WERI-Rb-1 (cell line): ENCODE data around the gene ABTB1.

ENCODE experiments used
- DNase-seq: peaks from one replicate; pipeline ENCODE4 v3.0.0-alpha.2; 2020
- H3K27ac ChIP-seq: fragments of 250-450 bp; sonication (Bioruptor Pico); 2 replicates; pipeline ENCODE4 v1.5.1; 2020; ENCODE audit warnings: mild to moderate bottlenecking, moderate library complexity
- H3K27me3 ChIP-seq: fragments of 250-450 bp; sonication (Bioruptor Pico); 2 replicates; pipeline ENCODE4 v1.5.1; 2021; ENCODE audit warnings: mild to moderate bottlenecking, low read depth, moderate library complexity; ENCODE audit not compliant: insufficient read depth, severe bottlenecking
- H3K36me3 ChIP-seq: fragments of 250-450 bp; sonication (Bioruptor Pico); 2 replicates; pipeline ENCODE4 v1.5.1; 2020; ENCODE audit warnings: mild to moderate bottlenecking, moderate library complexity
- H3K4me3 ChIP-seq: 2 replicates; pipeline ENCODE4 v1.5.1; 2011; ENCODE audit warnings: low read depth, mild to moderate bottlenecking, control low read depth, low read length
- H3K9me3 ChIP-seq: fragments of 250-450 bp; sonication (Bioruptor Pico); 2 replicates; pipeline ENCODE4 v1.5.1; 2021; ENCODE audit warnings: mild to moderate bottlenecking, moderate library complexity; ENCODE audit not compliant: severe bottlenecking
- TF ChIP-seq, protein P1 (sequence below): IDR thresholded peaks from 2 replicates; pipeline ENCODE4 v1.5.1; 2011; ENCODE audit warnings: low read depth, mild to moderate bottlenecking, control low read depth, inconsistent platforms, low read length

ABTB1 gene

GRCh38 chr3:127709320-127710060 is 36.7 kb downstream of the ABTB1 start:
- Histone ChIP-seq H3K27ac (no peak overlapping the region), H3K27me3 (no peaks in the 10 kb centered on the region), H3K9me3 (no peaks in the 10 kb centered on the region), H3K4me3 (no peak overlapping the region), H3K36me3 (no peaks in the 10 kb centered on the region)
- DNase-seq: no peak
- TF ChIP-seq, protein P1, sequence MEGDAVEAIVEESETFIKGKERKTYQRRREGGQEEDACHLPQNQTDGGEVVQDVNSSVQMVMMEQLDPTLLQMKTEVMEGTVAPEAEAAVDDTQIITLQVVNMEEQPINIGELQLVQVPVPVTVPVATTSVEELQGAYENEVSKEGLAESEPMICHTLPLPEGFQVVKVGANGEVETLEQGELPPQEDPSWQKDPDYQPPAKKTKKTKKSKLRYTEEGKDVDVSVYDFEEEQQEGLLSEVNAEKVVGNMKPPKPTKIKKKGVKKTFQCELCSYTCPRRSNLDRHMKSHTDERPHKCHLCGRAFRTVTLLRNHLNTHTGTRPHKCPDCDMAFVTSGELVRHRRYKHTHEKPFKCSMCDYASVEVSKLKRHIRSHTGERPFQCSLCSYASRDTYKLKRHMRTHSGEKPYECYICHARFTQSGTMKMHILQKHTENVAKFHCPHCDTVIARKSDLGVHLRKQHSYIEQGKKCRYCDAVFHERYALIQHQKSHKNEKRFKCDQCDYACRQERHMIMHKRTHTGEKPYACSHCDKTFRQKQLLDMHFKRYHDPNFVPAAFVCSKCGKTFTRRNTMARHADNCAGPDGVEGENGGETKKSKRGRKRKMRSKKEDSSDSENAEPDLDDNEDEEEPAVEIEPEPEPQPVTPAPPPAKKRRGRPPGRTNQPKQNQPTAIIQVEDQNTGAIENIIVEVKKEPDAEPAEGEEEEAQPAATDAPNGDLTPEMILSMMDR: no peak

- no peaks in the 10 kb centered on the region for H3K27me3 ChIP-seq
- no peak overlapping the region for H3K27ac ChIP-seq
- H3K4me3 ChIP-seq: no peak overlapping the region
- TF ChIP-seq, protein P1: no peak
- no peak for DNase-seq
- H3K9me3 ChIP-seq: no peaks in the 10 kb centered on the region
- no peaks in the 10 kb centered on the region for H3K36me3 ChIP-seq
These were observed 37.6 kb downstream of the ABTB1 start for GRCh38 chr3:127710155-127710941.

DNA sequence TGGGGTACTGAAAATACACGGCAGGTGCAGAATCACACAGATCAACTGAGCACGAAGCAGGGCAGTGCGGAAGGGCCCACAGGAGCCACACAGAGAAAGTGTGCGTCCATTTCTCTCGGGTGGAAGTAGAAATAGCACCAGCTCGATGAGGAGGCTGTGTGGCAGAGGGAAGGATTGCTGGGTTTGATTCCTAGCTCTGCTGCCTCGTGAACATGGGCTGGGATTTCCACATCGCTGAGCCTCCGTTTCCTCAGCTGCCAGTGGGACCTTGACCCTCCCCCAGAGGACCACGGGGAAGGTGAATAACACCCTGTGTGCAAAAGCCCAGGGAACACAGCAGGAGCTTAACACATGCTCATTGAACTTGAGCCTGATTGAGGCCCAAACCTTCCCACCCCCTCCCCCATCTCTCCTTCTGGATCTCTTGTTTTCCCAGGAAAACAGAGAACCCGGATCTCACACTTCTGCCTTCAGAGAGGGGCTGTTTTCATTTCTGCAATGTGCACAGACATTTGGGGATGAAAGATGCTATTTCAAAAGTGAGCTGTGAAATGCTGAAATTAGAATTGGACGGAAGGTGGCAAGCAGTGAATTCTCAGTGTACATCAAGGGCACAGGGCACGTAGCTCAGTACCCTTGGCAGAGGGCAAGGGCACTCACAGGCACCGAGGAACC is 38.4 kb downstream of the ABTB1 start:
- Histone ChIP-seq H3K9me3 (no peaks in the 10 kb centered on the region), H3K36me3 (no peaks in the 10 kb centered on the region), H3K27ac (no peak overlapping the region), H3K4me3 (no peak overlapping the region), H3K27me3 (no peaks in the 10 kb centered on the region)
- TF ChIP-seq, protein P1: no peak
- no peak for DNase-seq

- Histone ChIP-seq H3K27me3 (no peaks in the 10 kb centered on the region), H3K4me3 (no peak overlapping the region), H3K27ac (no peak overlapping the region), H3K9me3 (no peaks in the 10 kb centered on the region), H3K36me3 (no peaks in the 10 kb centered on the region)
- TF ChIP-seq, protein P1: no peak
- no peak for DNase-seq
These were observed 39.1 kb downstream of the ABTB1 start for GRCh38 chr3:127711896-127712295.

DNA sequence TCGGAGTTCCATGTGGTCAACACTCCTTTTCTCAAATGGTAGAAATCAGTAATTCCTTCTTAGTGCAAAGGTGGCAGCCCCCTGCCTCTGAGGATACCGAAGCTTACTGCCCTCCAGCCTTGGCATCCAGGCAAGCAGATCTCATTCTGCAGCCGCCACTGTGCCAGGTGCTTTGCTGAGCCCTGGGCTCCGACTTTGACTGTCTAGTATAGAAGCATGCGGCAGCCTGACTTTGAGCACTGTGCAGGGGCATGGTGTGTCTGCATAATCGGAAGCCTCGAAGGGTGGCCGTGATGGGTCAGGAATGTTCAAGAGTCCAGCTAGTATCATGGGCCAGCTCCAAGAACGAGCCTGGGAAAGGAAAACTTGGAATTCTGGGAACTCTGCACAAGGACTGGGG is 39.7 kb downstream of the ABTB1 start:
- Histone ChIP-seq H3K27ac (no peak overlapping the region), H3K27me3 (no peaks in the 10 kb centered on the region), H3K9me3 (no peaks in the 10 kb centered on the region), H3K4me3 (no peak overlapping the region), H3K36me3 (no peaks in the 10 kb centered on the region)
- TF ChIP-seq, protein P1: no peak
- DNase-seq: no peak
